ENCODE measurements around the gene ADAMTSL1.

Gene ADAMTSL1

GRCh38 chr9:18893046-18893445 is 419.1 kb downstream of the ADAMTSL1 start:
- no peak overlapping the region for H3K4me3 ChIP-seq (ENCODE audit: control insufficient read depth, low read depth, low read length)
- no peak for DNase-seq (ENCODE audit: low read depth)
- no peak for TF ChIP-seq CTCF (conservative IDR thresholded peaks at IDR 0.05; ENCODE audit: control insufficient read depth, insufficient read depth, low read depth, low read length)

GRCh38 chr9:18893491-18893890 is 419.5 kb downstream of the ADAMTSL1 start:
- no peak for TF ChIP-seq CTCF (conservative IDR thresholded peaks at IDR 0.05; ENCODE audit: control insufficient read depth, insufficient read depth, low read depth, low read length)
- H3K4me3 ChIP-seq (ENCODE audit: control insufficient read depth, low read depth, low read length) = no peak overlapping the region
- no peak for DNase-seq (ENCODE audit: low read depth)

GRCh38 chr9:18896004-18896403 is 422.1 kb downstream of the ADAMTSL1 start:
- no peak for DNase-seq (ENCODE audit: low read depth)
- no peak overlapping the region for H3K4me3 ChIP-seq (ENCODE audit: control insufficient read depth, low read depth, low read length)
- no peak for TF ChIP-seq CTCF (conservative IDR thresholded peaks at IDR 0.05; ENCODE audit: control insufficient read depth, insufficient read depth, low read depth, low read length)

GRCh38 chr9:18896531-18897179 is 422.7 kb downstream of the ADAMTSL1 start:
- no peak overlapping the region for H3K4me3 ChIP-seq (ENCODE audit: control insufficient read depth, low read depth, low read length)
- TF ChIP-seq CTCF (conservative IDR thresholded peaks at IDR 0.05; ENCODE audit: control insufficient read depth, insufficient read depth, low read depth, low read length) = no peak
- DNase-seq (ENCODE audit: low read depth) = peak; percentile 54

- TF ChIP-seq CTCF (conservative IDR thresholded peaks at IDR 0.05; ENCODE audit: control insufficient read depth, insufficient read depth, low read depth, low read length) = no peak
- H3K4me3 ChIP-seq (ENCODE audit: control insufficient read depth, low read depth, low read length) = no peak overlapping the region
- no peak for DNase-seq (ENCODE audit: low read depth)
Measured at GRCh38 chr9:18903450-18903849, 429.5 kb downstream of the ADAMTSL1 start.

GRCh38 chr9:18905028-18905882 is 431.3 kb downstream of the ADAMTSL1 start:
- DNase-seq (ENCODE audit: low read depth) = peak; percentile 62
- no peak overlapping the region for H3K4me3 ChIP-seq (ENCODE audit: control insufficient read depth, low read depth, low read length)
- TF ChIP-seq CTCF (conservative IDR thresholded peaks at IDR 0.05; ENCODE audit: control insufficient read depth, insufficient read depth, low read depth, low read length) = no peak
